HG03175 (cell line): Measurements from ENCODE around the gene NXNL1.

Experiments
- ATAC-seq: cut with Tn5 transposase; IDR thresholded peaks from one replicate; pipeline ENCODE4 v1.9.1; 2021; ENCODE audit warnings: mild to moderate bottlenecking, moderate library complexity; ENCODE audit not compliant: unreplicated experiment

The NXNL1 gene

DNA sequence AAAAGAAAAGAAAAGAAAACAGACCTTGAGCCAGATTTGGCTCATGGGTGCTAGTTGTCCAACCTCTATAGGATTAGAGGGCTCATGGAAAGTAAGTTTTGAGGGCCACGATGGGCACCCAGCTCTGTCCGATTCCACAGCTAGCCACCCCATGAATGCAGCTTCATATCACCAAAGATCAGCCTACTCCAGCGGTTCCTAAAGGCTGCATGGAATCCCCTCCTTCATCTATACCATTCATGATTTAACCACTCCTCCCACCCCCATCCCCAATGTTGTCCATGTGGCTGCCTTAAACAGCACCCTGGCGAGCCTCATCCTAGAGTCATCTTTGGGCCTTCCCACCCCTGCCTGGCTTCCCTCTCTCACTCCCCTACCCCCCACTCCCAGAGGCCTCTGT is 38.8 kb downstream of the NXNL1 start:
- ATAC-seq, result no peak

DNA sequence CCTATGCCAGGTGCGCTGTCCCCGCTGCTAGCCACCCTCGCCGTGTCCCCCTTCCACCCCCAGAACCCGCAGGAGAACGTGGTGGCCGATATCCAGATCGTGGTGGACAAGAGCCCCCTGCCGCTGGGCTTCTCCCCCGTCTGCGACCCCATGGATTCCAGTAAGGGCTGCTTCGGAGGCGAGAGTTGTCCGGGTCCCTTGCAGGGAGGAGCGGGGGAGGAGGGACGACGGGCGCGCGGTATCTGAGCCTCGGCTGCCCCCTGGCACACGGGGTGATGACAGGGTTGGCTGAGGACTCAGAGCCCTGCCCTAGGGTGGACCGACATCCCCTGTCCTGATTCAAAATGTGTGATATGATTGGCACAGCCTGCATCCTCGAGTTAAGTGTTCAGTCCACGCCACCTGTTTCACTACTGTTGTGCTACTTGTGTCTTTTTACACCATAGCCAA is 40.2 kb downstream of the NXNL1 start:
- ATAC-seq, result no peak

DNA sequence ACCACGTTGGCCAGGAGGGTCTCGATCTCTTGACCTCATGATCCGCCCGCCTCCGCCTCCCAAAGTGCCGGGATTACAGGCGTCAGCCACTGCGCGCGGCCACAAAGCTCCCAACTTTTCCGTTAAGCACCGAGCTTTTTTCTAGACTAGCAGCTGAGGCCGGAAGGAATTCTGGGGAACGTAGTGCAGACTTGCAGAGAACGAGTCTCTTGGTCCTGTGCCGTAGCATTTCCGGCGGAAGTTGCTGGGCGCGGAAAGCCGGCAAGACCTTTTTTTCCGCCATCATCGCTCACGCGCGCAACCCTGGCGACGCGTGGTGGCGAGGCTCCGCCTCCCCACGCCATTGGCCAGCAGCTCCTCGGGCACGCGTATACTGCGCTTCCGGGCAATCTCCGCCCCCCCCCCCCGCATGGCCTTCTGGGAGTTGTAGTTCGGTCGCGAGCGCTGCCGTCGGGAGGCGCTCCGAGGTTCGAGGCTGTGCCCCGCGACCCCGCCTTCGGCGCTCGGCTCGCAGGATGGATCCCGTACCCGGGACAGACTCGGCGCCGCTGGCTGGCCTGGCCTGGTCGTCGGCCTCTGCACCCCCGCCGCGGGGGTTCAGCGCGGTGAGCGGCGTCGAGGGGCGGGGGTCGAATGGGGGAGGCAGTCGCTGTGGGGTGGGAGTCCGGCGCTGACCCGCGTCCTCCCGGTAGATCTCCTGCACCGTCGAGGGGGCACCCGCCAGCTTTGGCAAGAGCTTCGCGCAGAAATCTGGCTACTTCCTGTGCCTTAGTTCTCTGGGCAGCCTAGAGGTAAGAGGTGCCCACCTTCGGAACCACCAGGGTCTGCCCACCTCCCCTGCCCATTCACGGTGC is 40.9 kb downstream of the NXNL1 start, which contains the start of gene MVB12A:
MVB12A (plus strand) TSS at position 427 of the 854 bp plus-strand sequence; CDS start at position 516, 89 bp downstream.
- peak; percentile 93 for ATAC-seq

DNA sequence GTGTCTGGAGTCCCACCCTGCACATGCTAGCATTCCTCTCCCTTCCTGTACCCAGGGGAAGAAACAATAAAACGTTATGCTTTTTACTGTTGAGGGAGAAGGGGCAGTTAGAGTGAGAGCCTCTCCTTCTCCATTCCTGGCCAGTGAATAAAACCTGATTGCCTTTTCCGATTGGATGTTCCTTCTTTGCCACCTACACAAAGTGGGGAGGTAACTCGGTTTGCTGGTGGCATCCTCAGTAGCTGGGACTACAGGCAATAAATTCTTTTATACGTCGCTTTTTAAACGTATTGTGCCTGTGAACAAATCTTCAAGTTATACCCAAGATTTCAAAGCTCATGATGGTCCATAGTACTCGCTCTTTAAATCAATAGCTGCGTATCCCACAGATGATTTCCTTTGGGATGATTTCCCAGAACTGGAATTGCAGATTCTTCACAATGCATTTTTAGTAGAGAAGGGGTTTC is 41.5 kb downstream of the NXNL1 start:
- no peak for ATAC-seq

DNA sequence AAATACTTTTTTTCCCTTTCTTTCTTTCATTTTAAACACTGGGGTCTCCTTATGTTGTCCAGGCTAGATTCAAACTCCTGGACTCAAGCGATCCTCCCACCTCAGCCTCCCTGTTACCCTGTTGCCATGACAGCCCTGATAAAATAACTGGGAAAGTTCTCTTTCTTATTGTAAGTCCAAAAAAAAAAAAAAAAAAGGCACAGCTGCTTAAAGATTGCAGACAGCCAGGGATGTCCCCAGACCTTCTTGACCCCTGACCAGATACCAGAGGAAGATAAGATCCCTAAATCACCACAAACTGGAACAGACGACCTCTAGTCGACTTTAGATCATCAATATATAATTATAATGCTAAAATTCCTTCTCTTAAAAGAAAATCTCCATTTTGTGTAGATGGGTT is 42.0 kb downstream of the NXNL1 start:
- ATAC-seq, result no peak

DNA sequence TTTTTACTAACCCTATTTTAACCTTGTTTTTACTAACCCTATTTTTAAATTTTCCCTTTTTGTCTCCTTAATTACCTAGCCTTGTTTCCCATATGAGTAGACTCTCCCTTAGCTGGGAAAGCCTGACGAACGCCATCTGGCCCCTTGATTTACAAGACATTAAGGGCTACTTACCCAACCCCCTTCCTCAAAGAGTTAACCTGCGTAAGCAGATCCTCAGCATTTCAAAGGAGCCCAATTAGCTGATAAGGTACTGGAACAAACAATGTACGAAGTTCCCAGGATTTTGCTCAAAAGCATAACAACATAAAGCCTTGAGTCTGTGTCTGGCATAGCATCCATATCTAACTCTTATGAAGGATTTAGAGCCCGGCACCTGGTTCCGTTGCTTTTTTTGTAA is 45.6 kb downstream of the NXNL1 start:
- ATAC-seq, result no peak

DNA sequence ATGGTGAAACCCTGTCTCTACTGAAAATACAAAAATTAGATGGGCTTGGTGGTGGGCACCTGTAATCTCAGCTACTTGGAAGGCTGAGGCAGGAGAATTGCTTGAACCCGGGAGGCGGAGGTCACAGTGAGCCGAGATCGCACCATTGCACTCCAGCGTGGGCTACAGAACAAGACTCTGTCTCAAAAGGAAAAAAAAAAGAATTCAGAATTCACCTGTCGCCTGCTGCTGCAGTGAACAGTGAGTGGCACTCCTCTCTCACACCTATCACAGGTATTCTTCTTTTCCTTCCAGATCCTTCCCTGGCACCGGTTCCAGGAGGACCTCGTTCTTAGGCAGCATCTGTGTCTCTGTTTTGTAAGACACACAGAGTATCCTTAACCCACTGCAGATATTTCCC is 46.6 kb downstream of the NXNL1 start:
- ATAC-seq, result no peak

DNA sequence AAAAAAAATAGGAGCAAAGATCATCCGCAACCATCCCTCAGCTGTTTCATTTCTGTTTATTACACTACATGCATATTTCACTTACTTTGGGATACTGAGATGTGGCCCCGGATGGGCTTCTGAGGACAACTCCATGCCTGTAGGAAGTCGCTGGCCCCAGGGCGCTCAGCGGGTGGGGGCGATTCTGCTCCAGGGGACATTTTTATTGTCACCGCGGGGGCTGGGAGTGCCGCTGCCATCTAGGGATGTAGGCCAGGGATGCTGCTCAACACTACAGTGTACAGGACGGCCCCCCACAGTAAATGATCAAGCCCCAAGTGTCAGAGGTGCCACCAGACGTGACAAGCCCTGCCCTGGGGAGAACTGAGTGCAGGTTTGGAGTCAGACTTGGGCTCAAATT is 48.9 kb downstream of the NXNL1 start:
- ATAC-seq, result no peak

DNA sequence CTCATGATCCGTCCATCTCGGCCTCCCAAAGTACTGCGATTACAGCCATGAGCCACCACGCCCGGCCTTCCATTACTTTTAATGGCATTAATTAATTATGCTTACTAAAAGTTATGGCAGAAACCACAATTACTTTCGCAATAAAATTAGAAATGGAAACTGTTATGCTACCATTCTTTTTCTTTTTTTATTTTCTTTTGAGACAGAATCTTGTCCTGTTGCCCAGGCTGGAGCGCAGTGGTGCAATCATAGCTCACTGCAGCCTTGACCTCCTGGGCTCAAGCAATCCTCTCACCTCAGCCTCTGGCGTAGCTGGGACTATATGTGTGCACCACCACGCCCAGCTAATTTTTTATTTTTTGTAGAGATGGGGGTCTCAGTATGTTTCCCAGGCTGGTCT is 50.7 kb downstream of the NXNL1 start:
- ATAC-seq, result no peak

DNA sequence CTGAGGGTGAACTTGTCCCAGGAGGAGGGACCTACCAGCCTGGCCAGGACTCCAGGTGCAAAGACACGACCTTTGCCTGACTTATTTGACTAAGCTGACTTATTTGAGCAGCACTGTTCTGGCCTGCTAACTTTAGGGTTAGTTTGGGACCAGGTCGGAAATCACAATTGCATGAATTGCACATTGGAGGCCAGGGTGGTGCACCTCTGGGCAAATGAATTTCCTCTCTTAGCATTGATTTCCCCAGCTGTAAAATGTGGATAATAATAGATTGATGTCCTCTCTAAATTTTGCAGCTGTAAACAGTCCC is 53.9 kb downstream of the NXNL1 start:
- ATAC-seq, result no peak

DNA sequence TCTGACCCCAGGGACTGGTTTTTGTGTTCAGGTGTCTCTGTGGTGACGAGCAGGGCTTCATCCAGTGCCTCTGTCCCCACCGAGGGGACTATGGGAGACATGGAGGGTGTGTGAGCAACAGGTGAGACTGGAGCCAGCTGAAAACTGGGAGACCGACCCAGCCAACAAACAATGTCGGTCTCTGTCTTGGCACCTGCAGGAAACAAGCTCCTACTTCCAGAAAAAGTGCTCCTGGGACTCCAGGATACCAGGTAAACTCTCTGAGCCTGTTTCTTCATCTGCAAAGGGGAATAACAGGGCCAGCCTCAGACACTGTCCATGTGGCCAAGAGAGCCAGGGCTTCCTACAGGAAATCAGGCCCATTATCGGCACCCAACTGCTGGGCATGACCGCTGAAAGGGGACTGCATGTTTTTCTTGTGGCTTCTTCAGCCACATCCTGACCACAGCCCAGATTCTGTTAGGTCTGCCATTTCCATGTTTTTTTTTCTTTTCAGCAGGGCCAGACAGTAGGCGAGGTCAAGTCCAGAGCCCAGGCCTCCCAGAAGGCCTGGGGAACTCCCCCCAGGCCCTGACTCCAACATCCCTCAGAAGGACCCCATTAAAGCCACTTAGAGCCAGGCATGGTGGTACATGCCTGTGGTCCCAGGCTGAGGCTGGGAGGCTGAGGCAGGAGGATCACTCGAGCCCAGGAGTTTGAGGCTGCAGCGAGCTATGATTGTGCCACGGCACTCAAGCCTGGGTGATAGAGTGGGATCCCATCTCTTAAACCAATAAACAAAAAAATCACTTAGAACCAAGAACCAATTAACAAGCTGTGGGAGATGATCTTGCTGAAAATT is 54.5 kb downstream of the NXNL1 start:
- ATAC-seq, result peak; percentile 14
